Endodermal cell (in vitro differentiated cells): ENCODE data around the gene OR6K2. TPM values are rescaled to one million over a fixed set of nuclear protein-coding genes. Genes with fewer than 3 reads are reported as not detected.

ENCODE experiments used
- DNase-seq: peaks from one replicate; pipeline ENCODE4 v3.0.0-alpha.2; 2017
- H3K27ac ChIP-seq: 2 replicates; pipeline ENCODE4 v1.5.1; 2013; ENCODE audit warnings: mild to moderate bottlenecking, low read depth, low read length, moderate library complexity
- H3K27me3 ChIP-seq: 2 replicates; pipeline ENCODE4 v1.6.1; 2013; ENCODE audit warnings: mild to moderate bottlenecking, low read length, moderate library complexity; ENCODE audit not compliant: insufficient read depth, control insufficient read depth, poor library complexity, severe bottlenecking
- H3K36me3 ChIP-seq: 2 replicates; pipeline ENCODE4 v1.7.0; 2013; ENCODE audit warnings: mild to moderate bottlenecking, low read length, moderate library complexity; ENCODE audit not compliant: control insufficient read depth, insufficient read depth
- H3K4me1 ChIP-seq: one replicate; pipeline ENCODE4 v1.7.0; 2013; ENCODE audit warnings: low read length; ENCODE audit not compliant: control insufficient read depth, insufficient read depth
- H3K4me3 ChIP-seq: 2 replicates; pipeline ENCODE4 v1.5.1; 2013; ENCODE audit warnings: mild to moderate bottlenecking, low read length, moderate library complexity
- H3K9ac ChIP-seq: 2 replicates; pipeline ENCODE4 v1.6.1; 2013; ENCODE audit warnings: mild to moderate bottlenecking, low read length, moderate library complexity; ENCODE audit not compliant: poor library complexity, severe bottlenecking; ENCODE audit errors: extremely low read depth
- H3K9me3 ChIP-seq: 2 replicates; pipeline ENCODE4 v1.6.1; 2013; ENCODE audit warnings: mild to moderate bottlenecking, low read length, moderate library complexity; ENCODE audit not compliant: control insufficient read depth
- H3K27ac Mint-ChIP-seq: 2 replicates; pipeline ENCODE4 v1.8.0; 2020; ENCODE audit warnings: mixed read lengths
- H3K27me3 Mint-ChIP-seq: 2 replicates; pipeline ENCODE4 v1.8.0; 2021; ENCODE audit warnings: mild to moderate bottlenecking, mixed read lengths; ENCODE audit not compliant: insufficient read depth
- H3K36me3 Mint-ChIP-seq: 2 replicates; pipeline ENCODE4 v1.8.0; 2020; ENCODE audit warnings: low read depth, mixed read lengths
- H3K4me1 Mint-ChIP-seq: 2 replicates; pipeline ENCODE4 v1.8.0; 2020; ENCODE audit warnings: mixed read lengths
- H3K4me3 Mint-ChIP-seq: 2 replicates; pipeline ENCODE4 v1.8.0; 2020; ENCODE audit warnings: mild to moderate bottlenecking, moderate library complexity, mixed read lengths
- H3K9me3 Mint-ChIP-seq: 2 replicates; pipeline ENCODE4 v1.8.0; 2020; ENCODE audit warnings: mild to moderate bottlenecking, mixed read lengths
- WGBS, 2 experiments: methylation state at CpG; one replicate each; pipeline versions ENCODE4 v1.1.5 to v1.1.7; 2013; ENCODE audit warnings: missing lambda C conversion rate in 2 of 2, mixed read lengths in 1 of 2; ENCODE audit not compliant: insufficient coverage in 1 of 2, insufficient read length in 1 of 2; 5-methylcytosine and 5-hydroxymethylcytosine counted together
- long read RNA-seq, 4 experiments: library from polyadenylated mRNA in 2 of 4; library from RNA in 1 of 4; library from capped mRNA in 1 of 4; stranded (forward) in 3 of 4; unstranded in 1 of 4; transcript quantifications; one replicate each; pipeline ENCODE4 v2.0.0, GENCODE V29; 2020 to 2021; ENCODE audit warnings: inconsistent platforms in 1 of 4
- polyA plus RNA-seq, 2 experiments: library from polyadenylated mRNA; stranded (reverse); fragments of 50-300 nt; gene quantifications; one replicate each; pipeline ENCODE4 v1.2.3, GENCODE V29; 2013
- total RNA-seq, 2 donors: library from RNA; stranded (reverse); fragmentation: NEBNext Ultra II Directional in 1 of 2; extraction: Animal tissue kit (Norgen Biotek cat#: 25700) in 1 of 2; gene quantifications; 2 replicates in 1 of 2; 3 replicates in 1 of 2; pipeline ENCODE4 v1.2.1, GENCODE V29; 2021
- TF ChIP-seq, protein P1 (sequence below): fragments of 200-600 bp; sonication (generic); conservative IDR thresholded peaks from 2 replicates; pipeline ENCODE4 v1.5.0; 2021; ENCODE audit warnings: antibody characterized with exemption, mild to moderate bottlenecking

The OR6K2 gene, protein sequence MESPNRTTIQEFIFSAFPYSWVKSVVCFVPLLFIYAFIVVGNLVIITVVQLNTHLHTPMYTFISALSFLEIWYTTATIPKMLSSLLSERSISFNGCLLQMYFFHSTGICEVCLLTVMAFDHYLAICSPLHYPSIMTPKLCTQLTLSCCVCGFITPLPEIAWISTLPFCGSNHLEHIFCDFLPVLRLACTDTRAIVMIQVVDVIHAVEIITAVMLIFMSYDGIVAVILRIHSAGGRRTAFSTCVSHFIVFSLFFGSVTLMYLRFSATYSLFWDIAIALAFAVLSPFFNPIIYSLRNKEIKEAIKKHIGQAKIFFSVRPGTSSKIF
- not detected for total RNA-seq
- polyA plus RNA-seq (2013, experiment 1 of 2) = not detected
- not detected for polyA plus RNA-seq (2013, experiment 2 of 2)
- long read RNA-seq, experiment 1 = 0 reads
- long read RNA-seq, experiment 2 = 0 reads
- long read RNA-seq, experiment 3 = 0 reads
- long read RNA-seq, experiment 4 = 0 reads

DNA sequence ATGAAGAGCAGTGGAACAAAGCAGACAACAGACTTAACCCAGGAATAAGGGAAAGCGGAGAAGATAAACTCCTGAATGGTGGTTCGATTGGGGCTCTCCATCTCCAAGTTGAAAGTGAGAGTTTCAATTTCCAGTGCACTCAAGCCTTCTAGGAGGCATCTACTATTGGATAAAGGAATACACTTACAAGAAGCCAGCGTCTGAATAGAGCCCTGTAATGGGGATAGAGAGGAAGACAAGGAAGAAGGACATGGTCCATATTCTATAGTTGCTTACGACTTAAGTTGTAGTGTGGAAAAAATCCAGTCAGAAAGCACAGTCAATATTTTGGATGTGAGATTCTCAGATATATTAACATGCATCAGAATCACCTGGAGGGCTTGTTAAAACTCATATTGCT, at the start of gene OR6K2:
Gene OR6K2, minus strand, starts transcription at position 101 of the 400 bp plus-strand sequence. Its CDS starts 0 bp downstream, at position 101.
- TF ChIP-seq, protein P1, sequence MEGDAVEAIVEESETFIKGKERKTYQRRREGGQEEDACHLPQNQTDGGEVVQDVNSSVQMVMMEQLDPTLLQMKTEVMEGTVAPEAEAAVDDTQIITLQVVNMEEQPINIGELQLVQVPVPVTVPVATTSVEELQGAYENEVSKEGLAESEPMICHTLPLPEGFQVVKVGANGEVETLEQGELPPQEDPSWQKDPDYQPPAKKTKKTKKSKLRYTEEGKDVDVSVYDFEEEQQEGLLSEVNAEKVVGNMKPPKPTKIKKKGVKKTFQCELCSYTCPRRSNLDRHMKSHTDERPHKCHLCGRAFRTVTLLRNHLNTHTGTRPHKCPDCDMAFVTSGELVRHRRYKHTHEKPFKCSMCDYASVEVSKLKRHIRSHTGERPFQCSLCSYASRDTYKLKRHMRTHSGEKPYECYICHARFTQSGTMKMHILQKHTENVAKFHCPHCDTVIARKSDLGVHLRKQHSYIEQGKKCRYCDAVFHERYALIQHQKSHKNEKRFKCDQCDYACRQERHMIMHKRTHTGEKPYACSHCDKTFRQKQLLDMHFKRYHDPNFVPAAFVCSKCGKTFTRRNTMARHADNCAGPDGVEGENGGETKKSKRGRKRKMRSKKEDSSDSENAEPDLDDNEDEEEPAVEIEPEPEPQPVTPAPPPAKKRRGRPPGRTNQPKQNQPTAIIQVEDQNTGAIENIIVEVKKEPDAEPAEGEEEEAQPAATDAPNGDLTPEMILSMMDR = no peak
- Mint-ChIP-seq H3K9me3 (no peaks in the 10 kb centered on the region), H3K4me3 (no peak within 1 kb of the TSS), H3K4me1 (no peaks in the 10 kb centered on the region), H3K36me3 (no peaks in the 10 kb centered on the region), H3K27me3 (no peaks in the 10 kb centered on the region), H3K27ac (no peak within 1 kb of the TSS)
- no peak within 1 kb of the TSS for H3K27ac ChIP-seq
- no peaks in the 10 kb centered on the region for H3K4me1 ChIP-seq
- no peak within 1 kb of the TSS for H3K4me3 ChIP-seq
- DNase-seq = no peak
- H3K36me3 ChIP-seq = no peaks in the 10 kb centered on the region
- H3K9me3 ChIP-seq = no peaks in the 10 kb centered on the region
- no peak within 1 kb of the TSS for H3K9ac ChIP-seq
- no peaks in the 10 kb centered on the region for H3K27me3 ChIP-seq
- 89% methylated on average over 4 of the region's 4 CpGs; no CpG with 5 or more reads in 1 of the 2 experiments for WGBS, 2 experiments

DNA sequence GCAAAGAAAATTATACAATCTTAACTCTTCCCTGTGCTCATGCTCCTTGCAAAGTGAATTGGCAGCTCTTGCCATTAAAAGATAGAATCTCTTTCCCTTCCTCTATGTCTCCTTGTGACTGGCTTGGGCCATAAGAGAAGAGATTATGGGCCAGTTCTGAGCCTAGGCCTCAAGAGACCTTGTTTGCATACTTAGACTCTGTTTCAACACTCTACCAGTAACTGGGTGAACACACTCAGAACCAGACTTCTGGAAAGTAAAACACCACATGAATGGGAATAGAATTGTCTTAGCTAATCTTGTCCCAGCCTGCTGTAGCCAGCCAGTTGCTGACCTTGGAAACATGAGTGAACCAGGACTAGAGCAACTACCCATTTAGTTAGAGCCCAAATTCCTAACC, 35.4 kb upstream of the OR6K2 start:
- H3K27ac Mint-ChIP-seq = no peak overlapping the region
- H3K4me3 Mint-ChIP-seq = no peak overlapping the region
- Histone ChIP-seq H3K9ac (no peak overlapping the region), H3K4me3 (no peak overlapping the region), H3K27me3 (no peaks in the 10 kb centered on the region), H3K4me1 (no peaks in the 10 kb centered on the region), H3K27ac (no peak overlapping the region), H3K36me3 (no peaks in the 10 kb centered on the region), H3K9me3 (no peaks in the 10 kb centered on the region)
- TF ChIP-seq, protein P1 = no peak
- DNase-seq = no peak
- H3K4me1 Mint-ChIP-seq = no peaks in the 10 kb centered on the region
- H3K36me3 Mint-ChIP-seq = no peaks in the 10 kb centered on the region
- peaks cover 2% of the 10 kb centered on the region for H3K27me3 Mint-ChIP-seq
- H3K9me3 Mint-ChIP-seq = no peaks in the 10 kb centered on the region

DNA sequence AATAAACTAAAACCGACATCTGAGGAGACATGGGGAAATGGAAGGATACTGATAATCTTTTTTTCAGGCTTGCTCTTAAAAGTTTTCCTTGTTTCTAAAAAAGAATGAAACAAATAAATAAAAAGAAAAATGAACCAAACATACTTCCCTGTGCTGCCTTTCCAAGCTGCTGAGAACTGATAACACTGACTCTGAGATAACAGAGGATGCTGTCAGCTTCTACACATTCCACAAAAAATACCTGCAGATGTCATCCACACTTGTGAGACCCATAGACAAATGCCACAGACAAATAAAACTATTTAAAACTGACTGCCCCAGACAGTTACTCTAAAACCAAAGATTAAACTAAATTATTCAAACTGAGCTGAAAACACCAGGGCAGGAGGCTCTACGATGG, 32.1 kb upstream of the OR6K2 start:
- WGBS, 2 experiments = 90 to 100% methylated on average over 1 of the region's 2 CpGs
- H3K4me1 ChIP-seq = no peaks in the 10 kb centered on the region

More for the DNA sequence above, 32.1 kb upstream of the OR6K2 start:
- peaks cover 2% of the 10 kb centered on the region for H3K27me3 Mint-ChIP-seq
- H3K4me1 Mint-ChIP-seq = peaks cover 2% of the 10 kb centered on the region
- no peak overlapping the region for H3K4me3 Mint-ChIP-seq
- H3K27me3 ChIP-seq = no peaks in the 10 kb centered on the region
- H3K9ac ChIP-seq = no peak overlapping the region
- no peak overlapping the region for H3K4me3 ChIP-seq
- DNase-seq = no peak
- H3K27ac Mint-ChIP-seq = no peak overlapping the region
- TF ChIP-seq, protein P1 = no peak
- H3K27ac ChIP-seq = no peak overlapping the region
- H3K9me3 Mint-ChIP-seq = no peaks in the 10 kb centered on the region
- no peaks in the 10 kb centered on the region for H3K9me3 ChIP-seq
- no peaks in the 10 kb centered on the region for H3K36me3 Mint-ChIP-seq
- no peaks in the 10 kb centered on the region for H3K36me3 ChIP-seq
